ENCODE data around the gene APBB1. TPM values are rescaled to one million over a fixed set of nuclear protein-coding genes. Genes with fewer than 3 reads are reported as not detected.

The APBB1 gene
- polyA plus RNA-seq, 6 donors from 2014 or later: 9.4 to 40.0 (median 28.0) TPM

DNA sequence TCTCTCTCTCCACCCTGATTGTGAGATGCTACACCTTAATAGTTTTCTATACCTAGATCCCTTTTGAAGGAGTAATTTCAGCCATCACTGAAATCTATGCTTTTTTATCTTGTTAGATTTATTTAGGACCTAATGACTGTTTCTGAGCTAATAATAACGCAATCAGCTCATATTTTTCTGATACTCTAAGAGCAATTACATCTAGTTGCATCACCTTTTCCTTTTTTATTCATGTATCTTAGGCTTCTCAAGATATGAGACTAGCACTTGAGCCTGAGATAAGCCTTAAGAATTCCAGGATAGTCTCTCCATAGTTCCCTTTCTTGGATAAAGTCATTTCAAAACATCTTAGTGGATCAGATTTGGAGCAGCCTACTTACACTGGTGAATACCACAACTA is 73.5 kb downstream of the APBB1 start:
- ATAC-seq (ENCODE audit: low read depth in 2 of 2) (no peak), DNase-seq (no peak)
- Mint-ChIP-seq H3K4me3 (no peak overlapping the region), H3K27ac (no peak overlapping the region), H3K27me3 (peaks cover 18 to 32% (median 20%) of the 10 kb centered on the region in 3 donors), H3K9me3 (no peaks in the 10 kb centered on the region), H3K36me3 (no peaks in the 10 kb centered on the region), H3K4me1 (no peaks in the 10 kb centered on the region)

Other genes starting within 250 kb of the APBB1 start
- not detected for gene OR52B2, start 248.8 kb downstream of the APBB1 start, polyA plus RNA-seq (ENCODE audit: low read depth in 6 of 6)
- not detected for gene OR52W1, start 219.9 kb downstream of the APBB1 start, polyA plus RNA-seq (ENCODE audit: low read depth in 6 of 6)
- not detected for gene C11orf42, start 213.5 kb downstream of the APBB1 start, polyA plus RNA-seq (ENCODE audit: low read depth in 6 of 6)
- gene FHIP1B, start 184.5 kb downstream of the APBB1 start, polyA plus RNA-seq (ENCODE audit: low read depth in 6 of 6): 10 to 100 TPM in 3 of 6 donors, 1 to 10 TPM in 3; 6.4 to 19.5 (median 10.1) TPM
- under 1 TPM in 2 of 6 donors, not detected in 4; 0.26 to 0.32 TPM for gene CNGA4, start 180.0 kb downstream of the APBB1 start, polyA plus RNA-seq (ENCODE audit: low read depth in 6 of 6)
- gene CCKBR, start 159.3 kb downstream of the APBB1 start, polyA plus RNA-seq (ENCODE audit: low read depth in 6 of 6): not detected
- not detected for gene CAVIN3, start 98.6 kb downstream of the APBB1 start, polyA plus RNA-seq (ENCODE audit: low read depth in 6 of 6)
- 10 to 100 TPM in 3 of 6 donors, 1 to 10 TPM in 3; 6.9 to 14.2 (median 9.9) TPM for gene SMPD1, start 28.6 kb downstream of the APBB1 start, polyA plus RNA-seq (ENCODE audit: low read depth in 6 of 6)
- under 1 TPM in 2 of 6 donors, not detected in 4; 0.19 to 0.95 TPM for gene HPX, start 21.9 kb upstream of the APBB1 start, polyA plus RNA-seq (ENCODE audit: low read depth in 6 of 6)
- 1 to 10 TPM in 4 of 6 donors, under 1 TPM in 2; 0.88 to 2.7 (median 1.8) TPM for gene TRIM3, start 54.8 kb upstream of the APBB1 start, polyA plus RNA-seq (ENCODE audit: low read depth in 6 of 6)
- 10 to 100 TPM; 22.9 to 37.3 (median 29.7) TPM for gene ARFIP2, start 62.2 kb upstream of the APBB1 start, polyA plus RNA-seq (ENCODE audit: low read depth in 6 of 6)
- 10 to 100 TPM; 22.0 to 43.4 (median 30.4) TPM for gene TIMM10B, start 62.4 kb upstream of the APBB1 start, polyA plus RNA-seq (ENCODE audit: low read depth in 6 of 6)
- 1 to 10 TPM in 5 of 6 donors, under 1 TPM in 1; 0.90 to 2.6 (median 1.7) TPM for gene DNHD1, start 78.2 kb upstream of the APBB1 start, polyA plus RNA-seq (ENCODE audit: low read depth in 6 of 6)
- gene RRP8, start 184.5 kb upstream of the APBB1 start, polyA plus RNA-seq (ENCODE audit: low read depth in 6 of 6): 10 to 100 TPM; 13.7 to 33.8 (median 18.6) TPM
- 10 to 100 TPM; 49.8 to 87.8 (median 73.8) TPM for gene ILK, start 184.7 kb upstream of the APBB1 start, polyA plus RNA-seq (ENCODE audit: low read depth in 6 of 6)
- 100 to 1,000 TPM; 203 to 344 (median 273) TPM for gene TAF10, start 193.1 kb upstream of the APBB1 start, polyA plus RNA-seq (ENCODE audit: low read depth in 6 of 6)
- gene TPP1, start 200.3 kb upstream of the APBB1 start, polyA plus RNA-seq (ENCODE audit: low read depth in 6 of 6): 100 to 1,000 TPM; 146 to 198 (median 176) TPM
- under 1 TPM in 5 of 6 donors, not detected in 1; 0.07 to 0.85 (median 0.19) TPM for gene DCHS1, start 236.7 kb upstream of the APBB1 start, polyA plus RNA-seq (ENCODE audit: low read depth in 6 of 6)

Data from naive B cell (primary cell).